SU-DHL-6 (cell line): ENCODE measurements around the gene HK2.

Source experiments
- H2AFZ ChIP-seq: fragments of 200-600 bp; sonication (generic); 2 replicates; pipeline ENCODE4 v1.6.1; 2014; ENCODE audit warnings: low read depth, mild to moderate bottlenecking, moderate library complexity, mixed read lengths, antibody characterized with exemption, low read length; ENCODE audit not compliant: severe bottlenecking
- H3F3A ChIP-seq: fragments of 200-600 bp; shearing (Covaris generic); 2 replicates; pipeline ENCODE4 v1.6.0; 2016; ENCODE audit warnings: antibody characterized with exemption, mild to moderate bottlenecking; ENCODE audit not compliant: insufficient read depth
- H3K27ac ChIP-seq: fragments of 200-600 bp; sonication (generic); 2 replicates; pipeline ENCODE4 v1.5.1; 2016; ENCODE audit warnings: low read depth, mild to moderate bottlenecking, low read length, moderate library complexity, mixed read lengths
- H3K27me3 ChIP-seq: fragments of 200-600 bp; sonication (generic), shearing (Covaris generic); 2 replicates; pipeline ENCODE4 v1.6.0; 2014; ENCODE audit warnings: mild to moderate bottlenecking, low read length
- H3K36me3 ChIP-seq: fragments of 200-600 bp; sonication (generic); 2 replicates; pipeline ENCODE4 v1.6.1; 2014; ENCODE audit warnings: mild to moderate bottlenecking, low read length, mixed read lengths
- H3K4me2 ChIP-seq: fragments of 300-600, 200-600 bp; shearing (Covaris generic), sonication (generic); 2 replicates; pipeline ENCODE4 v1.6.0; 2014; ENCODE audit warnings: low read length, low read depth, mild to moderate bottlenecking; ENCODE audit not compliant: poor library complexity, severe bottlenecking
- H3K4me3 ChIP-seq: fragments of 200-600 bp; sonication (generic); 2 replicates; pipeline ENCODE4 v1.5.1; 2014; ENCODE audit warnings: antibody characterized with exemption, low read length, mild to moderate bottlenecking, mixed read lengths; ENCODE audit not compliant: insufficient read depth, poor library complexity, severe bottlenecking
- H3K79me2 ChIP-seq: fragments of 200-600 bp; sonication (generic); 2 replicates; pipeline ENCODE4 v1.6.1; 2014; ENCODE audit warnings: mild to moderate bottlenecking, low read length, moderate library complexity; ENCODE audit not compliant: insufficient read depth
- H3K9ac ChIP-seq: fragments of 200-600 bp; sonication (generic); 2 replicates; pipeline ENCODE4 v1.7.0; 2014; ENCODE audit warnings: mild to moderate bottlenecking, low read length
- H3K9me2 ChIP-seq: fragments of 200-600 bp; sonication (generic); replicated peaks from 2 replicates; pipeline ENCODE4 v1.6.1; 2014; ENCODE audit warnings: low read length; ENCODE audit not compliant: insufficient read depth
- H3K9me3 ChIP-seq: fragments of 200-600 bp; sonication (generic); 2 replicates; pipeline ENCODE4 v1.6.1; 2014; ENCODE audit warnings: low read length, mixed read lengths; ENCODE audit not compliant: insufficient read depth
- H4K20me1 ChIP-seq: fragments of 200-600 bp; sonication (generic); 2 replicates; pipeline ENCODE4 v1.6.1; 2014; ENCODE audit warnings: low read depth, mild to moderate bottlenecking, antibody characterized with exemption, low read length, moderate library complexity, mixed read lengths
- EZH2phosphoT487 ChIP-seq: fragments of 200-600 bp; sonication (generic), shearing (Covaris generic); conservative IDR thresholded peaks from 2 replicates; pipeline ENCODE4 v1.6.1; 2018; ENCODE audit warnings: mild to moderate bottlenecking, antibody characterized with exemption, low read length, moderate library complexity, mixed read lengths
- TF ChIP-seq, protein P1 (sequence below): fragments of 200-600 bp; sonication (generic); IDR thresholded peaks from one replicate; pipeline ENCODE4 v1.5.1; 2017; ENCODE audit warnings: antibody characterized with exemption, mild to moderate bottlenecking, low read length, moderate library complexity; ENCODE audit not compliant: insufficient read depth, poor library complexity, severe bottlenecking

The HK2 gene

GRCh38 chr2:74845217-74845751 is 11.4 kb downstream of the HK2 start:
- no peaks in the 10 kb centered on the region for H3K36me3 ChIP-seq
- H3K4me3 ChIP-seq, result no peak overlapping the region
- H3K9me2 ChIP-seq, result no peaks in the 10 kb centered on the region

DNA sequence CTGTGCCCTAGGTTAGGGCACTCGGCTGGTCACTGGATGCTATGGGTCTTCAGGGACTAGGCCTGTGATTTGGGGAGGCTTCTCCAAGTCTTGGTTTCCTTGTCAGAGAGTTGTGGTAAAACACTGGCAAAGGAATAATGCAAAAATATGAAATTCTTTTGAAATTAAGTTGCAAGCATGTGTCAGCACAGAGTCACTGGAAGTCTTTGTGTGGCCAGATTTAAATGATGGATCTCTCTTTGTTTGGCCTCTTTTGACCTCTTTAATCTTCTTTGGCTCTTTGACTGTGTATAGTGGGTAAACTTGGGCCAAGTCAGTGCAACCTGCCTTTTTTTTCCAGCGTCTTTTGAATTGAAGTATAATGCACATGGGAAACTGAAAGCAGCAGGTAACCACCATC is 12.1 kb downstream of the HK2 start:
- Histone ChIP-seq H3K9me2 (no peaks in the 10 kb centered on the region), H3K4me2 (no peak overlapping the region), H3K27ac (no peak overlapping the region), H3K9ac (no peak overlapping the region), H3K27me3 (no peaks in the 10 kb centered on the region), H3K36me3 (no peaks in the 10 kb centered on the region), H3K4me3 (no peak overlapping the region), H3K79me2 (peaks cover 100% of the 10 kb centered on the region), H4K20me1 (peaks cover 15% of the 10 kb centered on the region), H2AFZ (no peak overlapping the region), H3K9me3 (no peaks in the 10 kb centered on the region), H3F3A (peaks cover 25% of the 10 kb centered on the region; the same call in 1 of the 2 replicates)
- TF ChIP-seq, protein P1, sequence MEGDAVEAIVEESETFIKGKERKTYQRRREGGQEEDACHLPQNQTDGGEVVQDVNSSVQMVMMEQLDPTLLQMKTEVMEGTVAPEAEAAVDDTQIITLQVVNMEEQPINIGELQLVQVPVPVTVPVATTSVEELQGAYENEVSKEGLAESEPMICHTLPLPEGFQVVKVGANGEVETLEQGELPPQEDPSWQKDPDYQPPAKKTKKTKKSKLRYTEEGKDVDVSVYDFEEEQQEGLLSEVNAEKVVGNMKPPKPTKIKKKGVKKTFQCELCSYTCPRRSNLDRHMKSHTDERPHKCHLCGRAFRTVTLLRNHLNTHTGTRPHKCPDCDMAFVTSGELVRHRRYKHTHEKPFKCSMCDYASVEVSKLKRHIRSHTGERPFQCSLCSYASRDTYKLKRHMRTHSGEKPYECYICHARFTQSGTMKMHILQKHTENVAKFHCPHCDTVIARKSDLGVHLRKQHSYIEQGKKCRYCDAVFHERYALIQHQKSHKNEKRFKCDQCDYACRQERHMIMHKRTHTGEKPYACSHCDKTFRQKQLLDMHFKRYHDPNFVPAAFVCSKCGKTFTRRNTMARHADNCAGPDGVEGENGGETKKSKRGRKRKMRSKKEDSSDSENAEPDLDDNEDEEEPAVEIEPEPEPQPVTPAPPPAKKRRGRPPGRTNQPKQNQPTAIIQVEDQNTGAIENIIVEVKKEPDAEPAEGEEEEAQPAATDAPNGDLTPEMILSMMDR, result no peak
- no peak for TF ChIP-seq EZH2phosphoT487

More at GRCh38 chr2:74845217-74845751, 11.4 kb downstream of the HK2 start:
- H3K79me2 ChIP-seq, result peaks cover 98% of the 10 kb centered on the region
- TF ChIP-seq, protein P1, result no peak
- no peak for TF ChIP-seq EZH2phosphoT487
- H3K27ac ChIP-seq, result no peak overlapping the region
- peaks cover 25% of the 10 kb centered on the region; the same call in 1 of the 2 replicates for H3F3A ChIP-seq
- no peaks in the 10 kb centered on the region for H3K9me3 ChIP-seq
- H4K20me1 ChIP-seq, result peaks cover 11% of the 10 kb centered on the region
- H2AFZ ChIP-seq, result no peak overlapping the region
- no peak overlapping the region for H3K9ac ChIP-seq
- H3K27me3 ChIP-seq, result no peaks in the 10 kb centered on the region
- no peak overlapping the region for H3K4me2 ChIP-seq

- Histone ChIP-seq H3K9me2 (no peaks in the 10 kb centered on the region), H2AFZ (no peak overlapping the region), H3K4me2 (no peak overlapping the region), H3K9me3 (no peaks in the 10 kb centered on the region), H3K36me3 (no peaks in the 10 kb centered on the region), H3K27ac (no peak overlapping the region), H3F3A (peaks cover 25% of the 10 kb centered on the region; the same call in 1 of the 2 replicates), H3K9ac (no peak overlapping the region), H3K4me3 (no peak overlapping the region), H4K20me1 (peaks cover 15% of the 10 kb centered on the region), H3K27me3 (no peaks in the 10 kb centered on the region), H3K79me2 (peaks cover 100% of the 10 kb centered on the region)
- TF ChIP-seq, protein P1, result no peak
- no peak for TF ChIP-seq EZH2phosphoT487
Measured at GRCh38 chr2:74846481-74846880, 12.6 kb downstream of the HK2 start.
